ENCODE results near the gene DSCAML1. TPM values are rescaled to one million over a fixed set of nuclear protein-coding genes. Genes with fewer than 3 reads are reported as not detected.
A peak's percentile ranks its signal among the peaks of the same experiment; 100 is the strongest.

Gene DSCAML1
- total and polyA plus RNA-seq, 2 of the 8 experiments (the other 6 are each of a cell fraction or from before 2014, with no cell fraction given) = 0.19 to 0.24 TPM

DNA sequence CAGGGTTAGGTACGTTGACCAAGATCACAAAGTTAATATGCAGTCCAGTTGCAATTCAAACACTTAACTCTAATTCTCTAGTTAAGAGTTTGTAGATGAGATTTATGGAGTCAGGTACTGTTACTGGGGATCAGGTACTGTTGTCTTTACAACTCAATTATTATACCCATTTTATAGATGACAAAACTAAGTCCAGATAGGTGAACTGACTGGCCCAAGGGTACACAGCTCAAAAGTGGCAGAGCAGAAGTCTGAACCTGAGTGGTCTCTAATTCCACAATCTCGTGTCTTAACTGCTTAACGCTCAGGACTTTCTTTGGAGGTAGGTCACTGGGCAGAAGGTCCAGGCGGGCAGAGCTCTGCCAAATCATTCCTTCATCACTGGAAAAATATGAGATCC, 77.5 kb downstream of the DSCAML1 start:
- 78% methylated on average over 4 of the region's 4 CpGs; no CpG with 5 or more reads in 1 of the 2 experiments for WGBS, 2 experiments (ENCODE audit: extremely low coverage in 1 of 2, insufficient coverage in 1 of 2, insufficient read length in 1 of 2, insufficient replicate concordance in 2 of 2, low coverage in 1 of 2, low lambda C conversion rate in 2 of 2, missing lambda C conversion rate in 1 of 2)
- H3K23me2 ChIP-seq (ENCODE audit: low read depth, low read length) = peaks cover 2% of the 10 kb centered on the region; the same call in 1 of the 2 replicates
- peak overlapping the region in 1 of 2 experiments; percentile 57; a peak in 2 of 4 replicates for H3K4me2 ChIP-seq (ENCODE audit: insufficient read depth in 1 of 2, low read depth in 2 of 2, low read length in 2 of 2)
- H3K4me3 ChIP-seq (ENCODE audit: extremely low read depth in 1 of 4, insufficient read depth in 2 of 4, low read depth in 3 of 4, low read length in 4 of 4) = no peak overlapping the region
- no peak for DNase-seq (ENCODE audit: low read depth in 1 of 2, low spot score in 2 of 2)
- peaks cover 0 to 2% of the 10 kb centered on the region in 2 experiments for H4K20me1 ChIP-seq (replicated peaks in 1 of 2; ENCODE audit: control insufficient read depth in 1 of 2, insufficient read depth in 2 of 2, low read length in 2 of 2)
- H4K8ac ChIP-seq (ENCODE audit: extremely low read depth, insufficient read depth, low read length) = no peak overlapping the region
- H3K23ac ChIP-seq (ENCODE audit: insufficient read length) = no peak overlapping the region
- no peak overlapping the region for H3K14ac ChIP-seq (ENCODE audit: insufficient read length)
- no peaks in the 10 kb centered on the region for H3K9me3 ChIP-seq (ENCODE audit: insufficient read depth in 2 of 2, low read depth in 1 of 2, low read length in 1 of 2)
- no peak overlapping the region for H3K27ac ChIP-seq (ENCODE audit: low read depth, low read length)
- H4K5ac ChIP-seq (ENCODE audit: insufficient read length, low read depth, low read length) = no peak overlapping the region
- H3K36me3 ChIP-seq (ENCODE audit: control insufficient read depth in 2 of 4, insufficient read depth in 4 of 4, low read length in 3 of 4) = no peaks in the 10 kb centered on the region
- no peak overlapping the region for H2BK5ac ChIP-seq (ENCODE audit: low read depth, low read length)
- no peak for FAIRE-seq
- H3K4me1 ChIP-seq (replicated peaks in 1 of 4; ENCODE audit: control insufficient read depth in 3 of 4, insufficient read depth in 4 of 4, low read length in 3 of 4) = peaks cover 11 to 28% (median 21%) of the 10 kb centered on the region in 4 experiments
- H2AFZ ChIP-seq (ENCODE audit: low read length) = no peak overlapping the region
- no peak overlapping the region for H3K4ac ChIP-seq (replicated peaks; ENCODE audit: insufficient read length, low read depth, low read length)
- H4K91ac ChIP-seq (replicated peaks; ENCODE audit: insufficient read length, low read length) = no peak overlapping the region
- no peak overlapping the region for H2BK15ac ChIP-seq (ENCODE audit: low read length)
- ChIA-PET CTCF (ENCODE audit: partially characterized antibody) (interaction anchor here (1.0 to 2.7 kb wide), 7 partner anchors 9 to 293 kb away, joined by 3 to 7 read pairs (median 3); no protein-coding TSS in a partner anchor), POLR2A (ENCODE audit: partially characterized antibody) (no interaction called here)
- H2AK5ac ChIP-seq (ENCODE audit: low read depth, low read length) = no peak overlapping the region
- H3K79me2 ChIP-seq (ENCODE audit: control insufficient read depth in 1 of 2, insufficient read depth in 2 of 2, low read length in 2 of 2) = no peaks in the 10 kb centered on the region
- H3K9ac ChIP-seq (replicated peaks in 1 of 4; ENCODE audit: extremely low read depth in 1 of 4, low read depth in 3 of 4, low read length in 3 of 4) = no peak overlapping the region
- H3K79me1 ChIP-seq (ENCODE audit: low read depth, low read length) = no peaks in the 10 kb centered on the region
- no peak overlapping the region for H3K56ac ChIP-seq (replicated peaks; ENCODE audit: insufficient read length, low read depth, low read length)
- H2BK120ac ChIP-seq (replicated peaks; ENCODE audit: low read depth, low read length) = no peak overlapping the region
- H2BK20ac ChIP-seq (ENCODE audit: low read length) = no peak overlapping the region; the same call in 1 of the 2 replicates
- H3K18ac ChIP-seq (ENCODE audit: extremely low read depth, low read length) = no peak overlapping the region
- H2BK12ac ChIP-seq (ENCODE audit: low read depth, low read length) = peak overlapping the region; percentile 65; the same call in 1 of the 2 replicates
- H3K27me3 ChIP-seq (replicated peaks in 1 of 4; ENCODE audit: control insufficient read depth in 3 of 4, extremely low read depth in 1 of 4, insufficient read depth in 3 of 4, low read length in 3 of 4) = peaks cover 0 to 5% (median 4%) of the 10 kb centered on the region in 4 experiments; a peak in 3 of 7 replicates
- TF ChIP-seq KDM1A (IDR thresholded peaks at IDR 0.05; ENCODE audit: borderline replicate concordance, low read length) = 0 out of 2 replicates have a peak, but pooled peaks have one; percentile 23

All from H1 (cell line).